Measurements from ENCODE around the gene LRCH3.
"Not testable (repeated sequence)": the region's sequence is repeated elsewhere in the genome, so short reads cannot be mapped to it uniquely, and the experiment has no call there.

Gene LRCH3

DNA sequence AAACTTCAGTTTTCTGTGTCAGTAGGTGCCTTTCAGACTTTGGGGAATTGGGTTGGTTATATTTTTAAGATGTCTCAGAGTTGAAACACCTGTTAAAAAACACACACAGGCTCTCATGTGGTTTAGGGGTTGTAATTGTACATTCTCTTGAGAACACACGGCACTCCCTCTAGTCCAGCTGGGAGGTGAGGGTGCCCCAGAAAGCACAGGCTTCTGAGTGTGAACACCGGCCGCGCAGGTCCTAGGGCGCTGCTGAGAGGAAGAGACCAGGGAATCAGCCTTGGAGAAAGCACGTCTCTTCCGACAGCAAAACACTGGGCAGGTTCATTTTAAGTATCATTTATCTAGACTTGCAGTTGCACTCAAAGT, 90.9 kb downstream of the LRCH3 start:
- Histone ChIP-seq H2AK5ac (ENCODE audit: low read length) (no peak overlapping the region), H4K5ac (ENCODE audit: low read length) (no peak overlapping the region), H3K23ac (ENCODE audit: low read length) (no peak overlapping the region), H2BK5ac (ENCODE audit: low read length) (no peak overlapping the region), H3K79me1 (ENCODE audit: low read length) (no peaks in the 10 kb centered on the region), H3K4ac (ENCODE audit: low read depth, low read length) (no peak overlapping the region), H3K36me3 (ENCODE audit: control insufficient read depth, insufficient read depth, low read length) (peaks cover 4% of the 10 kb centered on the region), H3K4me2 (ENCODE audit: low read length) (no peak overlapping the region), H3K27ac (ENCODE audit: low read depth, low read length) (no peak overlapping the region), H2BK15ac (replicated peaks; ENCODE audit: low read depth) (no peak overlapping the region), H3K18ac (ENCODE audit: low read length) (no peak overlapping the region), H3K79me2 (ENCODE audit: control insufficient read depth, insufficient read depth, low read length) (no peaks in the 10 kb centered on the region), H3K27me3 (ENCODE audit: insufficient read depth, low read length, poor library complexity) (no peaks in the 10 kb centered on the region), H3K4me3 (ENCODE audit: low read length) (no peak overlapping the region), H3K9ac (ENCODE audit: low read length) (no peak overlapping the region), H2BK120ac (ENCODE audit: low read depth, low read length) (no peak overlapping the region), H3K56ac (ENCODE audit: low read length) (no peak overlapping the region), H3K4me1 (ENCODE audit: control insufficient read depth, low read depth, low read length) (peaks cover 6% of the 10 kb centered on the region), H4K8ac (ENCODE audit: low read depth, low read length) (no peak overlapping the region)
- WGBS (ENCODE audit: extremely low coverage, insufficient coverage, low lambda C conversion rate): no CpG with 5 or more reads among the region's 7 CpGs
- no peak for DNase-seq

DNA sequence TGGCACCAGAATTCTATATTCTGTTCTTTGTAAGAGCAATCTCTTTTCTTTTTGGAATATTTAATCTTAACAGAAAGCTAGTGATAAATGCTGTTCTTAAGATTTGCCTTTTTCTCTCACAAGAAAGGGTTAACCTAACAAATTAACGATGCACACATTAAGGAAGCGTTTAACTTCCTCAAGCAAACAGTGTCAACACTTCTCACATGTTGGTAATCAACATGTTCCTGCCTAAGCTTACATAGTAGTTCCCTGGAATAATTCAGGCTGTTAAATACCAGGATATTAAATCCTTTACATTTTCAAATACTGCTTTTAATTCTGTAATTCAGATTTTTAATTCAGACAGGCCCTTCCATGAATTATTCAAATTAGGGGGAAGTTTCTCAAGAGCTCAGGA, 91.5 kb downstream of the LRCH3 start:
- H3K79me2 ChIP-seq (ENCODE audit: control insufficient read depth, insufficient read depth, low read length): no peaks in the 10 kb centered on the region
- no peak overlapping the region for H3K27ac ChIP-seq (ENCODE audit: low read depth, low read length)
- H3K56ac ChIP-seq (ENCODE audit: low read length): no peak overlapping the region
- no peaks in the 10 kb centered on the region for H3K27me3 ChIP-seq (ENCODE audit: insufficient read depth, low read length, poor library complexity)
- no peak overlapping the region for H3K4me3 ChIP-seq (ENCODE audit: low read length)
- no peak overlapping the region for H3K4ac ChIP-seq (ENCODE audit: low read depth, low read length)
- no peak overlapping the region for H4K8ac ChIP-seq (ENCODE audit: low read depth, low read length)
- H2BK120ac ChIP-seq (ENCODE audit: low read depth, low read length): no peak overlapping the region
- no peak overlapping the region for H3K23ac ChIP-seq (ENCODE audit: low read length)
- H3K4me1 ChIP-seq (ENCODE audit: control insufficient read depth, low read depth, low read length): peaks cover 6% of the 10 kb centered on the region
- H2AK5ac ChIP-seq (ENCODE audit: low read length): no peak overlapping the region
- DNase-seq: peak; percentile 11
- no CpG with 5 or more reads among the region's 2 CpGs for WGBS (ENCODE audit: extremely low coverage, insufficient coverage, low lambda C conversion rate)
- peaks cover 3% of the 10 kb centered on the region for H3K36me3 ChIP-seq (ENCODE audit: control insufficient read depth, insufficient read depth, low read length)
- no peaks in the 10 kb centered on the region for H3K79me1 ChIP-seq (ENCODE audit: low read length)
- no peak overlapping the region for H3K9ac ChIP-seq (ENCODE audit: low read length)
- H2BK5ac ChIP-seq (ENCODE audit: low read length): no peak overlapping the region
- H4K5ac ChIP-seq (ENCODE audit: low read length): no peak overlapping the region
- H2BK15ac ChIP-seq (replicated peaks; ENCODE audit: low read depth): no peak overlapping the region
- H3K4me2 ChIP-seq (ENCODE audit: low read length): no peak overlapping the region
- no peak overlapping the region for H3K18ac ChIP-seq (ENCODE audit: low read length)

DNA sequence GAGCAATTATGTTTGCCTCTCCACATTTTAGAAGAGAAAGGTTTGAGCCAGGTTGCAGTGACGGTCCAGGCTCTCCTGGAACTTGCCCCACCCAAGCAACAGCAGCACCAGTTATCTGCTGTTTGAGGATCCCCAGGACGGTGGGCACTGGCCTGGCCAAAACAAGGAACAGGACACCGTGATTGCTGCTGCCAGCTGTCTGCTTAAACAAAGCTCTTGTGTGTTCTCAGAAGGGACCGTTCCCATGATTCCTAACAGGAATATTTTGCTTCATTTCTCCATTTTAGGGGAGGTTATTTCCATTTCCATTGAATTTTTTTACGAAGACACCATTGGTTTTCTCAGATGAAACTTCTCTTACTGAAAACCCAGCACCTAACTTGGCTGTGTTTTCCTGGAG, 92.5 kb downstream of the LRCH3 start:
- no peak overlapping the region for H3K4me3 ChIP-seq (ENCODE audit: low read length)
- H3K4ac ChIP-seq (ENCODE audit: low read depth, low read length): no peak overlapping the region
- H3K56ac ChIP-seq (ENCODE audit: low read length): no peak overlapping the region
- no peak overlapping the region for H2AK5ac ChIP-seq (ENCODE audit: low read length)
- no peak overlapping the region for H4K5ac ChIP-seq (ENCODE audit: low read length)
- H3K4me1 ChIP-seq (ENCODE audit: control insufficient read depth, low read depth, low read length): peaks cover 6% of the 10 kb centered on the region
- no peak overlapping the region for H3K23ac ChIP-seq (ENCODE audit: low read length)
- no peak overlapping the region for H2BK120ac ChIP-seq (ENCODE audit: low read depth, low read length)
- no peak overlapping the region for H3K4me2 ChIP-seq (ENCODE audit: low read length)
- no peaks in the 10 kb centered on the region for H3K27me3 ChIP-seq (ENCODE audit: insufficient read depth, low read length, poor library complexity)
- no peaks in the 10 kb centered on the region for H3K79me1 ChIP-seq (ENCODE audit: low read length)
- no peaks in the 10 kb centered on the region for H3K79me2 ChIP-seq (ENCODE audit: control insufficient read depth, insufficient read depth, low read length)
- peaks cover 3% of the 10 kb centered on the region for H3K36me3 ChIP-seq (ENCODE audit: control insufficient read depth, insufficient read depth, low read length)
- no peak overlapping the region for H2BK5ac ChIP-seq (ENCODE audit: low read length)
- no peak overlapping the region for H3K18ac ChIP-seq (ENCODE audit: low read length)
- no peak overlapping the region for H2BK15ac ChIP-seq (replicated peaks; ENCODE audit: low read depth)
- no peak overlapping the region for H3K27ac ChIP-seq (ENCODE audit: low read depth, low read length)
- no peak overlapping the region for H4K8ac ChIP-seq (ENCODE audit: low read depth, low read length)
- no peak for DNase-seq
- WGBS (ENCODE audit: extremely low coverage, insufficient coverage, low lambda C conversion rate): no CpG with 5 or more reads among the region's 5 CpGs
- H3K9ac ChIP-seq (ENCODE audit: low read length): no peak overlapping the region

DNA sequence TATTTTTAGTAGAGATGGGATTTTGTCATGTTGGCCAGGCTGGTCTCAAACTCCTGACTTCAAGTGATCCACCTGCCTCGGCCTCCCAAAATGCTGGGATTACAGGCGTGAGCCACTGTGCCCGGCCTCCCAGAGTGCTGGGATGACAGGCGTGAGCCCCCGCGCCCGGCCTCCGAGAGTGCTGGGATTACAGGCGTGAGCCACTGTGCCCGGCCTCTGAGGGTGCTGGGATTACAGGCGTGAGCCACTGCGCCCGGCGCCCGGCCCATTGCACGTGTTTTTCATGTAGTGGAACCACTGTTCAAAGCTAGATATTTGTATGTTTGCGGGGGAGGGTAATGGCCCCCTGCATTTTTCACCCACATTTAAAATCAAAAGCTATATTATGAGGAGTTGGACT, 93.3 kb downstream of the LRCH3 start:
- not testable (repeated sequence) for H2BK120ac ChIP-seq (ENCODE audit: low read depth, low read length); H3K4me3 ChIP-seq (ENCODE audit: low read length); H3K4me1 ChIP-seq (ENCODE audit: control insufficient read depth, low read depth, low read length); H3K27me3 ChIP-seq (ENCODE audit: insufficient read depth, low read length, poor library complexity); H3K9ac ChIP-seq (ENCODE audit: low read length); H3K27ac ChIP-seq (ENCODE audit: low read depth, low read length); H3K18ac ChIP-seq (ENCODE audit: low read length); H2BK15ac ChIP-seq (replicated peaks; ENCODE audit: low read depth); H3K79me1 ChIP-seq (ENCODE audit: low read length); H4K8ac ChIP-seq (ENCODE audit: low read depth, low read length); H3K4ac ChIP-seq (ENCODE audit: low read depth, low read length); H4K5ac ChIP-seq (ENCODE audit: low read length); H2AK5ac ChIP-seq (ENCODE audit: low read length); H3K23ac ChIP-seq (ENCODE audit: low read length); H3K56ac ChIP-seq (ENCODE audit: low read length); H2BK5ac ChIP-seq (ENCODE audit: low read length); H3K36me3 ChIP-seq (ENCODE audit: control insufficient read depth, insufficient read depth, low read length); DNase-seq; H3K4me2 ChIP-seq (ENCODE audit: low read length); H3K79me2 ChIP-seq (ENCODE audit: control insufficient read depth, insufficient read depth, low read length)
- WGBS (ENCODE audit: extremely low coverage, insufficient coverage, low lambda C conversion rate): no CpG with 5 or more reads among the region's 17 CpGs

DNA sequence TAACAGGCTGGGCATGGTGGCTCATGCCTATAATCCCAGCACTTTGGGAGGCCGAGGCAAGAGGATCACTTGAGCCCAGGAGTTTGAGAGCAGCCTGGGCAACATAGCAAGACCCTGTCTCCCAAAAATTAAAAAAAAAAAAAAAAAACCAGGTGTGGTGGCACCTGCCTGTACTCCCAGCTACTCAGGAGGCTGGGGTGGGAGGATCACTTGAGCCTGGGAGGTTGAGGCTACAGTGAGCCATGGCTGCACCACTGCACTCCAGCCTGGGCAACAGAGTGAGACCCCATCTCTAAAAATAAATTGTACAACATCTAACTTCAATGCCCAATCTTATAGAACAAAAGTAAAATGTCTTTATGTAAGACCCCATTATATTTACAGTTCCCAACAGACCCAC, 95.0 kb downstream of the LRCH3 start:
- not testable (repeated sequence) for H3K23ac ChIP-seq (ENCODE audit: low read length)
- WGBS (ENCODE audit: extremely low coverage, insufficient coverage, low lambda C conversion rate): no CpG with 5 or more reads among the region's 1 CpG

DNA sequence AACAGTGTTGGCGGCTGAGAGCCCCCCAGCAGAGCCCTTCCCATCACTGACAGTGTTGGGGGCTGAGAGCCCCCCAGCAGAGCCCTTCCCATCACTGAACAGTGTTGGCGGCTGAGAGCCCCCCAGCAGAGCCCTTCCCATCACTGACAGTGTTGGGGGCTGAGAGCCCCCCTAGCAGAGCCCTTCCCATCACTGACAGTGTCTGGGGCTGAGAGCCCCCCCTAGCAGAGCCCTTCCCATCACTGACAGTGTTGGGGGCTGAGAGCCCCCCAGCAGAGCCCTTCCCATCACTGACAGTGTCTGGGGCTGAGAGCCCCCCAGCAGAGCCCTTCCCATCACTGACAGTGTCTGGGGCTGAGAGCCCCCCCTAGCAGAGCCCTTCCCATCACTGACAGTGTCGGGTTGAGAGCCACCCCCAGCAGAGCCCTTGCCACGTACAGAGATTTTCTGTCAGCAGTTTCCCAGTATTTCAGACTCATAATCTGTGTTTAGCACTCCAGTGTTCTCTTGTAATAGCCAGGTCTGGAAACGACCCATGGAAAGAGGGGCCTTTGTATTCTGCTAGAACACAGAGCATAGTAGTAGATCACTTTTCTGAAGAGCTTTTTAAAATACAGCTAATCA, 96.5 kb downstream of the LRCH3 start:
- H3K9ac ChIP-seq (ENCODE audit: low read length); H2BK120ac ChIP-seq (ENCODE audit: low read depth, low read length); DNase-seq; H3K27me3 ChIP-seq (ENCODE audit: insufficient read depth, low read length, poor library complexity); H3K56ac ChIP-seq (ENCODE audit: low read length); H4K5ac ChIP-seq (ENCODE audit: low read length); H2AK5ac ChIP-seq (ENCODE audit: low read length); H3K18ac ChIP-seq (ENCODE audit: low read length); H3K79me1 ChIP-seq (ENCODE audit: low read length); H2BK15ac ChIP-seq (replicated peaks; ENCODE audit: low read depth); H3K4me2 ChIP-seq (ENCODE audit: low read length); H4K8ac ChIP-seq (ENCODE audit: low read depth, low read length); H3K23ac ChIP-seq (ENCODE audit: low read length); H3K4me1 ChIP-seq (ENCODE audit: control insufficient read depth, low read depth, low read length); H3K36me3 ChIP-seq (ENCODE audit: control insufficient read depth, insufficient read depth, low read length); H3K4me3 ChIP-seq (ENCODE audit: low read length); H3K79me2 ChIP-seq (ENCODE audit: control insufficient read depth, insufficient read depth, low read length); H2BK5ac ChIP-seq (ENCODE audit: low read length); H3K4ac ChIP-seq (ENCODE audit: low read depth, low read length); H3K27ac ChIP-seq (ENCODE audit: low read depth, low read length): not testable (repeated sequence)
- WGBS (ENCODE audit: extremely low coverage, insufficient coverage, low lambda C conversion rate): no CpG with 5 or more reads among the region's 5 CpGs

More for the DNA sequence above, 95.0 kb downstream of the LRCH3 start:
- DNase-seq; H3K36me3 ChIP-seq (ENCODE audit: control insufficient read depth, insufficient read depth, low read length); H3K27ac ChIP-seq (ENCODE audit: low read depth, low read length); H3K18ac ChIP-seq (ENCODE audit: low read length); H2BK5ac ChIP-seq (ENCODE audit: low read length); H4K8ac ChIP-seq (ENCODE audit: low read depth, low read length); H3K27me3 ChIP-seq (ENCODE audit: insufficient read depth, low read length, poor library complexity); H3K4me1 ChIP-seq (ENCODE audit: control insufficient read depth, low read depth, low read length); H3K79me1 ChIP-seq (ENCODE audit: low read length); H3K4me3 ChIP-seq (ENCODE audit: low read length); H2BK15ac ChIP-seq (replicated peaks; ENCODE audit: low read depth); H3K4ac ChIP-seq (ENCODE audit: low read depth, low read length); H3K79me2 ChIP-seq (ENCODE audit: control insufficient read depth, insufficient read depth, low read length); H3K9ac ChIP-seq (ENCODE audit: low read length); H2BK120ac ChIP-seq (ENCODE audit: low read depth, low read length); H3K56ac ChIP-seq (ENCODE audit: low read length); H2AK5ac ChIP-seq (ENCODE audit: low read length); H4K5ac ChIP-seq (ENCODE audit: low read length); H3K4me2 ChIP-seq (ENCODE audit: low read length): not testable (repeated sequence)
